Upper lobe of right lung (tissue), 1 donor: ENCODE measurements around the gene KIF6. TPM values are rescaled to one million over a fixed set of nuclear protein-coding genes. Genes with fewer than 3 reads are reported as not detected.
A peak's percentile ranks its signal among the peaks of the same experiment; 100 is the strongest.

Experiments
- ATAC-seq: fragments of 200-7000 bp; cut with Tn5 transposase; one replicate; pipeline ENCODE4 v1.9.1; 2020; ENCODE audit warnings: mild to moderate bottlenecking, moderate library complexity
- DNase-seq: peaks from one replicate; pipeline ENCODE4 v3.0.0-alpha.2; 2020
- H3K27ac ChIP-seq: fragments of 200-600 bp; one replicate; pipeline ENCODE4 v1.8.0; 2022
- H3K27me3 ChIP-seq: fragments of 200-600 bp; one replicate; pipeline ENCODE4 v1.8.0; 2022; ENCODE audit warnings: mild to moderate bottlenecking
- H3K36me3 ChIP-seq: fragments of 200-600 bp; one replicate; pipeline ENCODE4 v1.8.0; 2022
- H3K4me1 ChIP-seq: fragments of 200-600 bp; one replicate; pipeline ENCODE4 v1.8.0; 2022
- H3K4me3 ChIP-seq: fragments of 200-600 bp; one replicate; pipeline ENCODE4 v1.8.0; 2022; ENCODE audit warnings: mild to moderate bottlenecking
- H3K9me3 ChIP-seq: fragments of 200-600 bp; one replicate; pipeline ENCODE4 v1.8.0; 2022
- intact Hi-C: fragments of 100-400 bp; cut with DNase I; formaldehyde crosslinking; loops from one replicate; pipeline ENCODE4 v1.11.0; 2022
- total RNA-seq: library from RNA; stranded (reverse); fragmentation: NEBNext Ultra II Directional; extraction: Animal tissue kit (Norgen Biotek cat#: 25700); gene quantifications from one replicate; pipeline ENCODE4 v1.2.1, GENCODE V29; 2021
- TF ChIP-seq, protein P1 (sequence below): fragments of 200-600 bp; IDR thresholded peaks from one replicate; pipeline ENCODE4 v1.8.0; 2022; ENCODE audit warnings: antibody characterized with exemption
- donor health status: DM: no; HTN: yes; CAD: no; lungs with severe emphysema.

KIF6 gene
- total RNA-seq, 1 donor from 2014 or later: 0.49 TPM

GRCh38 chr6:39365281-39366074 is 359.7 kb downstream of the KIF6 start:
- ATAC-seq (no peak), DNase-seq (no peak)
- intact Hi-C loops: no loop called here
- Histone ChIP-seq H3K27me3 (no peaks in the 10 kb centered on the region), H3K36me3 (no peaks in the 10 kb centered on the region), H3K4me1 (no peaks in the 10 kb centered on the region), H3K4me3 (no peak overlapping the region), H3K27ac (no peak overlapping the region), H3K9me3 (no peaks in the 10 kb centered on the region)
- TF ChIP-seq, protein P1, sequence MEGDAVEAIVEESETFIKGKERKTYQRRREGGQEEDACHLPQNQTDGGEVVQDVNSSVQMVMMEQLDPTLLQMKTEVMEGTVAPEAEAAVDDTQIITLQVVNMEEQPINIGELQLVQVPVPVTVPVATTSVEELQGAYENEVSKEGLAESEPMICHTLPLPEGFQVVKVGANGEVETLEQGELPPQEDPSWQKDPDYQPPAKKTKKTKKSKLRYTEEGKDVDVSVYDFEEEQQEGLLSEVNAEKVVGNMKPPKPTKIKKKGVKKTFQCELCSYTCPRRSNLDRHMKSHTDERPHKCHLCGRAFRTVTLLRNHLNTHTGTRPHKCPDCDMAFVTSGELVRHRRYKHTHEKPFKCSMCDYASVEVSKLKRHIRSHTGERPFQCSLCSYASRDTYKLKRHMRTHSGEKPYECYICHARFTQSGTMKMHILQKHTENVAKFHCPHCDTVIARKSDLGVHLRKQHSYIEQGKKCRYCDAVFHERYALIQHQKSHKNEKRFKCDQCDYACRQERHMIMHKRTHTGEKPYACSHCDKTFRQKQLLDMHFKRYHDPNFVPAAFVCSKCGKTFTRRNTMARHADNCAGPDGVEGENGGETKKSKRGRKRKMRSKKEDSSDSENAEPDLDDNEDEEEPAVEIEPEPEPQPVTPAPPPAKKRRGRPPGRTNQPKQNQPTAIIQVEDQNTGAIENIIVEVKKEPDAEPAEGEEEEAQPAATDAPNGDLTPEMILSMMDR: no peak

- Histone ChIP-seq H3K4me3 (no peak overlapping the region), H3K27ac (no peak overlapping the region), H3K36me3 (no peaks in the 10 kb centered on the region), H3K4me1 (peaks cover under 1% of the 10 kb centered on the region), H3K27me3 (no peaks in the 10 kb centered on the region), H3K9me3 (no peaks in the 10 kb centered on the region)
- no peak for ATAC-seq
- TF ChIP-seq, protein P1: no peak
- intact Hi-C loops: no loop called here
- DNase-seq: no peak
Measured at GRCh38 chr6:39363280-39363679, 361.9 kb downstream of the KIF6 start.

DNA sequence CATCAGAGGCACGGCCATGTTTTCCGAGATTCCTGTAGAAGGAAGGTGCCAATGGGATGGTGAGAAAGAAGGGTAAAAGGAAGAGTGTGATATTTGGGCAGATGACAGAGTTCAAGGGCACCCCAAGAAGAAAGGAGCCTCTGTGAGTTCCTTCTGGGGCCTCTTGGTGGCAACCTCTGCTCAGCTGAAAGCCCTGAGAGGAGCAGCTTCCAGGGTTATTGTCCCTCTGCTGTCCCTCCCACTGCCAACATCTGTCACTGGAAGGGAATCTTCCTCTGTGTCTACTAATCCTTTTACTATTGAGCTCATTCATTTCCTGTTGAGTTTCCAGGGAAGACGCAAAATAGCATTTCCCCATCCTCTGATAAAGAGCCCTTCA is 362.7 kb downstream of the KIF6 start:
- no peaks in the 10 kb centered on the region for H3K36me3 ChIP-seq
- DNase-seq (no peak), ATAC-seq (no peak)
- H3K9me3 ChIP-seq: no peaks in the 10 kb centered on the region
- H3K4me3 ChIP-seq: no peak overlapping the region
- peaks cover 6% of the 10 kb centered on the region for H3K4me1 ChIP-seq
- intact Hi-C loops: no loop called here
- no peak overlapping the region for H3K27ac ChIP-seq
- no peaks in the 10 kb centered on the region for H3K27me3 ChIP-seq
- TF ChIP-seq, protein P1: no peak

GRCh38 chr6:39361657-39362486 is 363.3 kb downstream of the KIF6 start:
- peak; percentile 78 for DNase-seq
- TF ChIP-seq, protein P1: peak; percentile 79
- no peak overlapping the region for H3K27ac ChIP-seq
- H3K36me3 ChIP-seq: no peaks in the 10 kb centered on the region
- H3K4me1 ChIP-seq: peaks cover 6% of the 10 kb centered on the region
- no peak overlapping the region for H3K4me3 ChIP-seq
- H3K9me3 ChIP-seq: no peaks in the 10 kb centered on the region
- no peaks in the 10 kb centered on the region for H3K27me3 ChIP-seq
- peak; percentile 93 for ATAC-seq
- intact Hi-C loops: no loop called here

- Histone ChIP-seq H3K4me1 (peaks cover 6% of the 10 kb centered on the region), H3K9me3 (no peaks in the 10 kb centered on the region), H3K36me3 (no peaks in the 10 kb centered on the region), H3K27me3 (no peaks in the 10 kb centered on the region), H3K4me3 (no peak overlapping the region), H3K27ac (no peak overlapping the region)
- ATAC-seq (no peak), DNase-seq (peak; percentile 36)
- TF ChIP-seq, protein P1: no peak
- intact Hi-C loops: no loop called here
Measured at GRCh38 chr6:39360378-39360777, 364.8 kb downstream of the KIF6 start.
